Measurements from ENCODE around the gene CEP135. TPM values are rescaled to one million over a fixed set of nuclear protein-coding genes. Genes with fewer than 3 reads are reported as not detected.

The CEP135 gene, protein sequence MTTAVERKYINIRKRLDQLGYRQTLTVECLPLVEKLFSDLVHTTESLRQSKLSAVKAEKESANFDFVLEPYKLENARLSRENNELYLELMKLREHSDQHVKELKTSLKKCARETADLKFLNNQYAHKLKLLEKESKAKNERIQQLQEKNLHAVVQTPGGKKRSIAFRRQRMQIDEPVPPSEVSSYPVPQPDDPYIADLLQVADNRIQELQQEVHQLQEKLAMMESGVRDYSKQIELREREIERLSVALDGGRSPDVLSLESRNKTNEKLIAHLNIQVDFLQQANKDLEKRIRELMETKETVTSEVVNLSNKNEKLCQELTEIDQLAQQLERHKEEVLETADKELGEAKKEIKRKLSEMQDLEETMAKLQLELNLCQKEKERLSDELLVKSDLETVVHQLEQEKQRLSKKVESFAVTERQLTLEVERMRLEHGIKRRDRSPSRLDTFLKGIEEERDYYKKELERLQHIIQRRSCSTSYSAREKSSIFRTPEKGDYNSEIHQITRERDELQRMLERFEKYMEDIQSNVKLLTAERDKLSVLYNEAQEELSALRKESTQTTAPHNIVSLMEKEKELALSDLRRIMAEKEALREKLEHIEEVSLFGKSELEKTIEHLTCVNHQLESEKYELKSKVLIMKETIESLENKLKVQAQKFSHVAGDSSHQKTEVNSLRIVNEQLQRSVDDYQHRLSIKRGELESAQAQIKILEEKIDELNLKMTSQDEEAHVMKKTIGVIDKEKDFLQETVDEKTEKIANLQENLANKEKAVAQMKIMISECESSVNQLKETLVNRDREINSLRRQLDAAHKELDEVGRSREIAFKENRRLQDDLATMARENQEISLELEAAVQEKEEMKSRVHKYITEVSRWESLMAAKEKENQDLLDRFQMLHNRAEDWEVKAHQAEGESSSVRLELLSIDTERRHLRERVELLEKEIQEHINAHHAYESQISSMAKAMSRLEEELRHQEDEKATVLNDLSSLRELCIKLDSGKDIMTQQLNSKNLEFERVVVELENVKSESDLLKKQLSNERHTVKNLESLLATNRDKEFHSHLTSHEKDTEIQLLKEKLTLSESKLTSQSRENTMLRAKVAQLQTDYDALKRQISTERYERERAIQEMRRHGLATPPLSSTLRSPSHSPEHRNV
- 1 to 10 TPM; 4.0 to 7.3 TPM for total RNA-seq

GRCh38 chr4:55948726-55949481, at the start of gene CEP135:
Gene CEP135, plus strand, starts transcription at chr4:55948945. Its CDS starts 3,186 bp downstream, at chr4:55952131.
- H3K27me3 ChIP-seq, result no peaks in the 10 kb centered on the region
- TF ChIP-seq CTCF (IDR thresholded peaks at IDR 0.05), result peak; percentile 96
- no peaks in the 10 kb centered on the region for H3K9me3 ChIP-seq
- peak; percentile 94 for DNase-seq
- H3K27ac ChIP-seq, result peak within 1 kb of the TSS; percentile 97
- H3K9ac ChIP-seq (ENCODE audit: low read depth in 2 of 2, low read length in 2 of 2), result peak within 1 kb of the TSS; percentile 84 to 89
- H3K4me1 ChIP-seq, result no peaks in the 10 kb centered on the region
- intact Hi-C loops (cut with DNase I), result loop anchor here (5.0 kb wide), 2 partner anchors 353 to 593 kb away; no protein-coding TSS in a partner anchor
- H3K36me3 ChIP-seq, result no peaks in the 10 kb centered on the region
- H3K4me3 ChIP-seq, result peak within 1 kb of the TSS; percentile 74

DNA sequence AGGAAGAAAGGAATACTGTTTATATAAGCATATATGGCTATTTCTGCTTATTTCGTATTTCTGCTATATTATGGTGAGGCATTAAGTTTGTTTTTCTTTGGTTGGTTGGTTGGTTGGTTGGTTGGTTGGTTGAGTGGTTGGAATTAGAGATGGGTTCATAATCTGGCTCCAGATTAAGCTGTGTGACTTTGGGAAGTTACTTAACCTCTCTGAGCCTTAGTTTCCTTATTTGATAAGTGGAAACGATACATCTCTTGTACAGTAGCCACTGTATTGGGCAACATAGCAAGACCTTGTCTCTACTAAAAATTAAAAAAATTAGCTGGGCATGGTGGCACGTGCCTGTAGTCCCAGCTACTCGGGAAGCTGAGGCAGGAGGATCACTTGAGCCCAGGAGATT, 46.1 kb upstream of the CEP135 start:
- Histone ChIP-seq H3K4me1 (no peaks in the 10 kb centered on the region), H3K27me3 (no peaks in the 10 kb centered on the region), H3K36me3 (no peaks in the 10 kb centered on the region), H3K27ac (no peak overlapping the region), H3K9ac (ENCODE audit: low read depth in 2 of 2, low read length in 2 of 2) (no peak overlapping the region), H3K4me3 (no peak overlapping the region), H3K9me3 (no peaks in the 10 kb centered on the region)
- TF ChIP-seq CTCF (IDR thresholded peaks at IDR 0.05), result no peak
- intact Hi-C loops (cut with DNase I), result no loop called here
- DNase-seq, result no peak

DNA sequence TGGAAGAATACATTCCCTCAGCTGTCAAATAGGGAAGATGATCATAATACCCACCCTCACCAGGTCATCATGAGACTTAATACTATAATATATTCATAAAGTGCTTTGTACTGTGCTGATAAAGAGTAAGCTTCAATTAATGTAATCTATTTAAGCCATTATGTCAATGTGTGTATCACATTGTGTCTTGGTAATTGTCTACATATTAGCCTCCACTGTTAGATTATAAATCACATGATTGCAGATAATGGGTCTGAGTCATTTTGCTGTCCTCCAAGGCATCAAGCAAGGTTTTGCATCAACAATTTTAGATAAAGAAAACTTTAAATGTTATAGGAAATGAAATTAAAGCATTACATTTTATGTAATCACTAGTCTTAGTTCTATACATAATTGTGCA, 45.2 kb upstream of the CEP135 start:
- TF ChIP-seq CTCF (IDR thresholded peaks at IDR 0.05), result no peak
- intact Hi-C loops (cut with DNase I), result no loop called here
- no peak overlapping the region for H3K4me3 ChIP-seq
- DNase-seq, result no peak
- H3K36me3 ChIP-seq, result no peaks in the 10 kb centered on the region
- no peak overlapping the region for H3K9ac ChIP-seq (ENCODE audit: low read depth in 2 of 2, low read length in 2 of 2)
- no peaks in the 10 kb centered on the region for H3K9me3 ChIP-seq
- H3K27ac ChIP-seq, result no peak overlapping the region
- H3K4me1 ChIP-seq, result no peaks in the 10 kb centered on the region
- no peaks in the 10 kb centered on the region for H3K27me3 ChIP-seq

DNA sequence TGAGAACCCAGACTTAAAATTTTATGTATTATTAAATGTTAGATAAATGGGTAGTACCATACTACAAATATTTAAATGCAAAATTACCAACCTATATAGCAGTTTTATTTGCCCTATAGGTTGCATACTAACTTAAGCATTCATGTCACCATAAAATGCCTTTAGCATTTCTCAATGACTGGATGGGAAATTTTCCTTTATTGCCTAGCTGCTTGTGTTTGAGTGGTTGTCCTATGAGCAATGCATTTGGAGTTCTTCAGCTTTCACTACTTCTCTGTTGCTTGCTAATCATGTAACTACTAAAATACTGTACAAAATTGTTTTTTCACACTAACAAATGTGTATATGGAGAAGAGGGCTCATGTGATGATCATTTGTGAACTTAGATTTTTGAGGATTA, 44.2 kb upstream of the CEP135 start:
- no peaks in the 10 kb centered on the region for H3K9me3 ChIP-seq
- DNase-seq, result no peak
- H3K27me3 ChIP-seq, result no peaks in the 10 kb centered on the region
- no peaks in the 10 kb centered on the region for H3K36me3 ChIP-seq
- no peak for TF ChIP-seq CTCF (IDR thresholded peaks at IDR 0.05)
- H3K27ac ChIP-seq, result no peak overlapping the region
- H3K9ac ChIP-seq (ENCODE audit: low read depth in 2 of 2, low read length in 2 of 2), result no peak overlapping the region
- H3K4me1 ChIP-seq, result no peaks in the 10 kb centered on the region
- H3K4me3 ChIP-seq, result no peak overlapping the region
- intact Hi-C loops (cut with DNase I), result no loop called here

Data from colonic mucosa (tissue), 4 donors.